ENCODE results near the gene PTOV1. TPM values are rescaled to one million over a fixed set of nuclear protein-coding genes. Genes with fewer than 3 reads are reported as not detected.

PTOV1 gene
- total RNA-seq, 1 donor from 2014 or later = 168 TPM

- peaks cover 5% of the 10 kb centered on the region for H3K4me1 Mint-ChIP-seq (ENCODE audit: low read depth)
- no peak overlapping the region for H3K27ac Mint-ChIP-seq (ENCODE audit: unreplicated experiment)
- H3K27me3 Mint-ChIP-seq (ENCODE audit: low read depth) = no peaks in the 10 kb centered on the region
- H3K9me3 Mint-ChIP-seq (ENCODE audit: low read depth) = no peaks in the 10 kb centered on the region
- DNase-seq (ENCODE audit: low spot score) = no peak
- peaks cover 31% of the 10 kb centered on the region for H3K36me3 Mint-ChIP-seq (ENCODE audit: low read depth)
- TF ChIP-seq CTCF (IDR thresholded peaks at IDR 0.05) = no peak
- H3K4me3 Mint-ChIP-seq (ENCODE audit: unreplicated experiment) = no peak overlapping the region
These were observed 11.2 kb upstream of the PTOV1 start for GRCh38 chr19:49839713-49840112.

- no peak overlapping the region for H3K27ac Mint-ChIP-seq (ENCODE audit: unreplicated experiment)
- H3K36me3 Mint-ChIP-seq (ENCODE audit: low read depth) = peaks cover 26% of the 10 kb centered on the region
- H3K27me3 Mint-ChIP-seq (ENCODE audit: low read depth) = no peaks in the 10 kb centered on the region
- H3K9me3 Mint-ChIP-seq (ENCODE audit: low read depth) = no peaks in the 10 kb centered on the region
- peaks cover 10% of the 10 kb centered on the region for H3K4me1 Mint-ChIP-seq (ENCODE audit: low read depth)
- DNase-seq (ENCODE audit: low spot score) = no peak
- TF ChIP-seq CTCF (IDR thresholded peaks at IDR 0.05) = no peak
- H3K4me3 Mint-ChIP-seq (ENCODE audit: unreplicated experiment) = no peak overlapping the region
These were observed 10.6 kb upstream of the PTOV1 start for GRCh38 chr19:49840321-49840720.

- H3K27me3 Mint-ChIP-seq (ENCODE audit: low read depth) = no peaks in the 10 kb centered on the region
- H3K4me3 Mint-ChIP-seq (ENCODE audit: unreplicated experiment) = no peak overlapping the region
- no peak overlapping the region for H3K27ac Mint-ChIP-seq (ENCODE audit: unreplicated experiment)
- peaks cover 26% of the 10 kb centered on the region for H3K36me3 Mint-ChIP-seq (ENCODE audit: low read depth)
- no peak for TF ChIP-seq CTCF (IDR thresholded peaks at IDR 0.05)
- H3K9me3 Mint-ChIP-seq (ENCODE audit: low read depth) = no peaks in the 10 kb centered on the region
- DNase-seq (ENCODE audit: low spot score) = no peak
- peaks cover 12% of the 10 kb centered on the region for H3K4me1 Mint-ChIP-seq (ENCODE audit: low read depth)
These were observed 10.2 kb upstream of the PTOV1 start for GRCh38 chr19:49840736-49841249.

- DNase-seq (ENCODE audit: low spot score) = no peak
- Mint-ChIP-seq H3K27ac (ENCODE audit: unreplicated experiment) (no peak overlapping the region), H3K4me3 (ENCODE audit: unreplicated experiment) (no peak overlapping the region), H3K36me3 (ENCODE audit: low read depth) (peaks cover 16% of the 10 kb centered on the region), H3K27me3 (ENCODE audit: low read depth) (no peaks in the 10 kb centered on the region), H3K4me1 (ENCODE audit: low read depth) (peaks cover 14% of the 10 kb centered on the region), H3K9me3 (ENCODE audit: low read depth) (peaks cover 3% of the 10 kb centered on the region)
- no peak for TF ChIP-seq CTCF (IDR thresholded peaks at IDR 0.05)
These were observed 7.7 kb upstream of the PTOV1 start for GRCh38 chr19:49843265-49843664.

- peaks cover 9% of the 10 kb centered on the region for H3K9me3 Mint-ChIP-seq (ENCODE audit: low read depth)
- no peak overlapping the region for H3K4me3 Mint-ChIP-seq (ENCODE audit: unreplicated experiment)
- no peak overlapping the region for H3K27ac Mint-ChIP-seq (ENCODE audit: unreplicated experiment)
- peaks cover 11% of the 10 kb centered on the region for H3K36me3 Mint-ChIP-seq (ENCODE audit: low read depth)
- TF ChIP-seq CTCF (IDR thresholded peaks at IDR 0.05) = no peak
- no peaks in the 10 kb centered on the region for H3K27me3 Mint-ChIP-seq (ENCODE audit: low read depth)
- H3K4me1 Mint-ChIP-seq (ENCODE audit: low read depth) = peaks cover 24% of the 10 kb centered on the region
- no peak for DNase-seq (ENCODE audit: low spot score)
These were observed 6.5 kb upstream of the PTOV1 start for GRCh38 chr19:49844138-49845095.
